MCF 10A (cell line): ENCODE results near the gene ZSWIM5. TPM values are rescaled to one million over a fixed set of nuclear protein-coding genes. Genes with fewer than 3 reads are reported as not detected.

Experiments
- BruUV-seq: library from RNA; stranded (reverse); fragments of 400-500 nt; replicated peaks from 2 replicates; lab custom pipeline; 2021; lab: Mats Ljungman, UMichigan
- CTCF ChIA-PET: fragments of 300-600 bp; sonication (Branson Sonifier 250); formaldehyde crosslinking; extraction: SDS; loops from one replicate; lab custom pipeline; 2021; ENCODE audit warnings: antibody characterized with exemption, inconsistent platforms; lab: Yijun Ruan, JAX
- POLR2A ChIA-PET: fragments of 300-600, 350-650 bp; sonication (Branson Sonifier 250); formaldehyde crosslinking; extraction: SDS; loops from one replicate; lab custom pipeline; 2020; ENCODE audit warnings: antibody characterized with exemption, inconsistent platforms; lab: Yijun Ruan, JAX
- DNase-seq: peaks from one replicate; pipeline ENCODE4 v3.0.0-alpha.2; 2018; ENCODE audit not compliant: unreplicated experiment
- H3K27ac Mint-ChIP-seq: one replicate; pipeline ENCODE4 v1.8.0; 2022; ENCODE audit warnings: mild to moderate bottlenecking, low read depth, mixed read lengths; ENCODE audit not compliant: unreplicated experiment
- H3K27me3 Mint-ChIP-seq: one replicate; pipeline ENCODE4 v1.8.0; 2022; ENCODE audit warnings: mixed read lengths; ENCODE audit not compliant: insufficient read depth, unreplicated experiment
- H3K36me3 Mint-ChIP-seq: one replicate; pipeline ENCODE4 v1.8.0; 2022; ENCODE audit warnings: mild to moderate bottlenecking, moderate library complexity, mixed read lengths; ENCODE audit not compliant: insufficient read depth, unreplicated experiment
- H3K4me1 Mint-ChIP-seq: one replicate; pipeline ENCODE4 v1.8.0; 2022; ENCODE audit warnings: mixed read lengths; ENCODE audit not compliant: insufficient read depth, unreplicated experiment
- H3K4me3 Mint-ChIP-seq: one replicate; pipeline ENCODE4 v1.8.0; 2022; ENCODE audit warnings: mild to moderate bottlenecking, moderate library complexity, mixed read lengths; ENCODE audit not compliant: unreplicated experiment
- H3K9me3 Mint-ChIP-seq: one replicate; pipeline ENCODE4 v1.8.0; 2022; ENCODE audit warnings: mixed read lengths; ENCODE audit not compliant: unreplicated experiment
- CTCF ChIP-seq: fragments of 200-600 bp; IDR thresholded peaks from one replicate; pipeline ENCODE4 v1.8.0; 2022; ENCODE audit warnings: antibody characterized with exemption, mild to moderate bottlenecking; ENCODE audit not compliant: unreplicated experiment
- intact Hi-C: fragments of 100-400 bp; cut with micrococcal nuclease; formaldehyde crosslinking; loops from 2 replicates; pipeline ENCODE4 v1.14.1; 2022
- total RNA-seq: library from RNA; stranded (reverse); gene quantifications from 2 replicates; pipeline ENCODE4 v1.2.3, GENCODE V29; 2022

ZSWIM5 gene
- total RNA-seq, 1 experiment from 2014 or later = 0.14 TPM

DNA sequence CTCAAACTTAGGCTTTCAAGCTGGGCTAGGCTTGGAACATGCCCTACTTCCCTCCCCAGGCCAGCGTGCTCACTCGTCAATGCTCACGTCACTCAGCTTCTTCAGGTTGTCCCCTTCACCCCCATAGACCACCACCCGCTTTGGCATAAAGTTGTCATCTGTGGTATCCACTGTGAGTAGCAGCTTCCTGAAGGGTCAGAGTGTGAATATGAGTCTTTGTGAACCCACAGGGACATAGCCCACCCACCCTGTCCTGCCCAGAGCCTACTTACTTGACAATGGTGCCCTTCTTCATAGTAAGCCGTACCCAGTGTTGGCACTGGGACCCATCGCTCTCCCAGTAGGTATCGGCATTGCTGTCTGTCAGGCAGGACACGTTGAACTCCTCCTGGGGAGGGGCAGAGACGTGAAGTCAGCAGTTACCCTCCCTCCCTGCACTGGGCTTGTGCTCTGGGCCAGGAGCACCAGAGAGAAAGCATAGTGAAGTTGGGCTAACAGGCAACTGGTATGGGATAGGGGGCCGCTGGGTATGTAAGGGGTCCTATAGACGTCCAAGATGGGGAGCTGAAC is 197.0 kb downstream of the ZSWIM5 start:
- Mint-ChIP-seq H3K4me1 (peaks cover 11% of the 10 kb centered on the region), H3K27ac (peak overlapping the region; percentile 85)
- no TSS peak for BruUV-seq

GRCh38 chr1:45008516-45008915 is 197.9 kb downstream of the ZSWIM5 start:
- ChIA-PET POLR2A (interaction anchor here (0.6 kb wide), 1 partner anchor 322 kb away, joined by 3 read pairs; no protein-coding TSS in a partner anchor), CTCF (interaction anchor here (1.1 kb wide), 1 partner anchor 172 kb away, joined by 3 read pairs; no protein-coding TSS in a partner anchor)
- no TSS peak for BruUV-seq
- Mint-ChIP-seq H3K9me3 (no peaks in the 10 kb centered on the region), H3K27me3 (no peaks in the 10 kb centered on the region), H3K4me3 (no peak overlapping the region), H3K36me3 (peaks cover 34% of the 10 kb centered on the region), H3K27ac (no peak overlapping the region), H3K4me1 (peaks cover 8% of the 10 kb centered on the region)
- no peak for TF ChIP-seq CTCF
- DNase-seq = no peak
- intact Hi-C loops = no loop called here

More for the DNA sequence above, 197.0 kb downstream of the ZSWIM5 start:
- CTCF ChIA-PET = interaction anchor here (0.7 to 3.2 kb wide), 3 partner anchors 187 to 461 kb away, joined by 3 to 13 read pairs (median 3); partner anchors contain the start of gene RNU5D-1
- Mint-ChIP-seq H3K9me3 (no peaks in the 10 kb centered on the region), H3K27me3 (no peaks in the 10 kb centered on the region), H3K4me3 (peak overlapping the region; percentile 88), H3K36me3 (peaks cover 40% of the 10 kb centered on the region)
- intact Hi-C loops = no loop called here
- TF ChIP-seq CTCF = no peak
- no peak for DNase-seq
- POLR2A ChIA-PET = interaction anchor here (1.0 to 5.6 kb wide), 6 partner anchors 18 to 482 kb away, joined by 3 to 56 read pairs (median 44); partner anchors contain the start of genes EIF2B3, PLK3, RNU5D-1 and TESK2

DNA sequence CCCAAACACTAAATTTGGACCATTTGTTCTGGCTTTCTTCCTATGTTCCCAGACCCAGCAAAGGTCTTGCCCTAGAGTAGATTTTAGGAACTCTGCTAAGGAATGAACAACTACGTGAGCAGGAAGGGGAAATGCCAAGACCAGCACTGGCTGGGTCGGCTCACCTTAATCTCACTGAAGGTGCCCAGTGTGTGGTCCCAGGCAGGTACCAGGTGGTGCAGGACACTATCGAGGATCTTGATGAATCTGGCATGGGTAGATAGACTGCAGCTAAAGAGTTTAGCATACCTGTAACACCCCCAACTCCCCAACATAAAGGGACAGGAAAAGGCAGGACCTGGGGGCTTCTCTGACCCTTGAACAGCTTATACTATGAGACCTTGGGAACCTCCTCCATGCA is 198.3 kb downstream of the ZSWIM5 start:
- Mint-ChIP-seq H3K9me3 (no peaks in the 10 kb centered on the region), H3K36me3 (peaks cover 38% of the 10 kb centered on the region), H3K27me3 (no peaks in the 10 kb centered on the region), H3K27ac (no peak overlapping the region), H3K4me3 (no peak overlapping the region), H3K4me1 (peaks cover 8% of the 10 kb centered on the region)
- BruUV-seq = no TSS peak
- CTCF ChIA-PET = interaction anchor here (1.1 kb wide), 1 partner anchor 172 kb away, joined by 3 read pairs; no protein-coding TSS in a partner anchor
- intact Hi-C loops = no loop called here
- DNase-seq = no peak
- POLR2A ChIA-PET = no interaction called here
- no peak for TF ChIP-seq CTCF

DNA sequence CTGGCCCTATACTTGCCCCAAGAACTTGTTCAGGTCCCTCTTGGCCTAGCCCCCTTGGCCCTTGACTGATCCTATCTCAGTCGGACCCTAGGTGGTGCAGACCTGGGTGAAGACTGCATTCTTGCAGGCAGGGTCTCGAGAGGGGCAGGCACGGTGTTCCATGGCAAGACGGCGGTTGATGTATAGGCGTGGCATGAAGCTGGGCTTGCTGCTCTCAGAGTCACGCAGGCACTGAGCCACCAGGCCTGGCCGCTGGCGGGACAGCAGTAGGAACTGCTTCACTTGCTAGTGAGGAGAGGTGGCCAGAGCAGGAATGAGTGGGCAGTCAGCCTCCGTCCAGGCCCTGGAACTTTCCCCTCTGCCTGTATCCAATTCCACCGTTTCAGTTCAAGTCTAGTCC is 199.1 kb downstream of the ZSWIM5 start:
- no peak overlapping the region for H3K27ac Mint-ChIP-seq
- TF ChIP-seq CTCF = no peak
- H3K4me3 Mint-ChIP-seq = no peak overlapping the region
- H3K27me3 Mint-ChIP-seq = no peaks in the 10 kb centered on the region
- H3K9me3 Mint-ChIP-seq = no peaks in the 10 kb centered on the region
- POLR2A ChIA-PET = no interaction called here
- no peak for DNase-seq
- CTCF ChIA-PET = interaction anchor here (1.1 kb wide), 1 partner anchor 171 kb away, joined by 3 read pairs; no protein-coding TSS in a partner anchor
- H3K36me3 Mint-ChIP-seq = peaks cover 46% of the 10 kb centered on the region
- H3K4me1 Mint-ChIP-seq = peaks cover 8% of the 10 kb centered on the region
- BruUV-seq = no TSS peak
- intact Hi-C loops = no loop called here
